ENCODE measurements around the gene FRS3. TPM values are rescaled to one million over a fixed set of nuclear protein-coding genes. Genes with fewer than 3 reads are reported as not detected.

FRS3 gene
- total and polyA plus RNA-seq, 9 donors, result 1.00 to 8.4 (median 6.2) TPM

- no peaks in the 10 kb centered on the region for H3K9me3 ChIP-seq
- no peaks in the 10 kb centered on the region for H3K36me3 ChIP-seq
- 85 to 94% (median 86%) methylated on average over 10 of the region's 10 CpGs for WGBS, 3 donors
- intact Hi-C loops (cut with DNase I), result no loop called here
- H3K27me3 ChIP-seq, result no peaks in the 10 kb centered on the region
- no peak for DNase-seq
- H3K4me3 ChIP-seq, result no peak overlapping the region
- H3K4me1 ChIP-seq (ENCODE audit: insufficient read depth), result no peaks in the 10 kb centered on the region
- H3K27ac ChIP-seq, result no peak overlapping the region
- TF ChIP-seq EP300 (IDR thresholded peaks at IDR 0.05), result no peak
- TF ChIP-seq CTCF (IDR thresholded peaks at IDR 0.05), result no peak
- TF ChIP-seq POLR2A (IDR thresholded peaks at IDR 0.05), result no peak
Observed at GRCh38 chr6:41746107-41746506, 33.6 kb downstream of the FRS3 start.

DNA sequence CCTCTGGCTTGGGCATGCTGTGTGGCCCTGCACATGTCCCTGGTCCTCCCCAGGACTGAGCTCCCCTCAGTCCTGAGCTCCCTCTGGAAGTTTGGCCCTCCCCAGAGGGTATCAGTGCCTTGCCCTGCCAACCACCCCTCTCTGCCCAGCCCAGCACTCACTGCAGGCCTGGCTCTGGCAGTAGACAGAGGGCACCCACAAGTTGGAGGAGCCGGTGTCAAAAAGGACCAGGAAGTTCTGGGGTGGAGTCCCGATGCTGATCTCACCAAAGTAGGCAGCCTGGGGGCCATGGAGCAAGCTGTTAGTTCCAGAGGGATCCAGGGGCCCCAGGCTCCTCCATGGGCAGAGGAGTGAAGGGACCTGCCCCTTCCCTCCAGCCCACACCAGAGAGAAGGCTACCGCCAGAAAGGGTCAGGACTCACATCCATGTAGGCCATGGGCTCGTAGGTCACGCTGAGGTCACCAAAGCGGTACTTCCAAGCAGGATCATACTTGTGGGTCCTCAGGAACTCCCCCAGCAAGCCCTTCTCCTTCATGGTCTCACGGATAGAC is 35.4 kb downstream of the FRS3 start:
- 82 to 89% (median 82%) methylated on average over 7 of the region's 7 CpGs for WGBS, 3 donors
- no peaks in the 10 kb centered on the region for H3K4me1 ChIP-seq (ENCODE audit: insufficient read depth)
- H3K27ac ChIP-seq, result no peak overlapping the region
- intact Hi-C loops (cut with DNase I), result no loop called here
- H3K36me3 ChIP-seq, result no peaks in the 10 kb centered on the region
- no peak overlapping the region for H3K4me3 ChIP-seq
- no peaks in the 10 kb centered on the region for H3K9me3 ChIP-seq
- TF ChIP-seq POLR2A (IDR thresholded peaks at IDR 0.05), result no peak
- TF ChIP-seq CTCF (IDR thresholded peaks at IDR 0.05), result no peak
- no peak for TF ChIP-seq EP300 (IDR thresholded peaks at IDR 0.05)
- H3K27me3 ChIP-seq, result no peaks in the 10 kb centered on the region
- DNase-seq, result no peak

DNA sequence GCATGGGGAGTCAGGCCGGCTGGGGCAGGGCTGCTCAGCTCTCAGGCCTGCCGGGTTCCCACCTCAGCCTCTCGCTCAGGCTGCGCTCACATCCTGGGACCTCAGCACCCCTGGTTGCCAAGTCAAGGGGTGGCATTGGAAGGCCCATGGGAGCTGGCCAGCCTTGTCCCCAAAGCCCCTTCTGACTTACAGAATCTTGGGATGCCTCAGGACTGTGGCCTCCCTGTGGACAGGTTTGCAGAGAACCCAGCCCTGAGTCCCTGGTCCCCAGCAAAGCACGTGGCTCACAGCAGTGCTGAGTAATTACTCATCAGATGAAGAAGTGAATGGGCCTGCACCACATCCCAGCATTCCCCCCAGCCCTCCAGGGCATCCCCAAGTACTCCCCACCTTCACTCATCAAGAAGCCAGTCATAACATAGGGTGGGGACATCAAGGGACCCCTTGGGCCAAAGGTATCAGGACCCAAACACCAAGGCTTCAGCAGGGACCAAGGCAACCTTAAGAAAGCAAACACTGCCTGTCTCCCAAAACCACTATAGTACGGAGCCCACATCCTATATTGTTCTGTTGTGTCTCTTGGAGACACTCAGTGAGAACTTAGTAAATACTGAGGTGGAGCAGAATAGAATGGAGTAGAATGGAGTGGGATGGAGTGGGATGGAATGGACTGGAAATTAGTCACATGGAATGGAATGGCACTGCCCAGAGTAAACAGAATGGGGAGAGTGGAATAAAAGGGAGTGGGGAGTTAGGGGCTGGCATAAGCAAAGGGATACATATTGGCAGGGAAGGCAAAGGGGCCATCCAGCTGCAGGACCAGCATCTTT is 36.1 kb downstream of the FRS3 start:
- intact Hi-C loops (cut with DNase I), result no loop called here
- Histone ChIP-seq H3K9me3 (no peaks in the 10 kb centered on the region), H3K27ac (no peak overlapping the region), H3K4me1 (ENCODE audit: insufficient read depth) (no peaks in the 10 kb centered on the region), H3K36me3 (no peaks in the 10 kb centered on the region), H3K4me3 (no peak overlapping the region), H3K27me3 (no peaks in the 10 kb centered on the region)
- WGBS, 3 donors, result 83 to 86% (median 85%) methylated on average over 6 of the region's 6 CpGs
- TF ChIP-seq POLR2A (IDR thresholded peaks at IDR 0.05) (no peak), EP300 (IDR thresholded peaks at IDR 0.05) (no peak), CTCF (IDR thresholded peaks at IDR 0.05) (no peak)
- DNase-seq, result no peak

- Histone ChIP-seq H3K27me3 (no peaks in the 10 kb centered on the region), H3K27ac (no peak overlapping the region), H3K4me3 (no peak overlapping the region), H3K4me1 (ENCODE audit: insufficient read depth) (no peaks in the 10 kb centered on the region), H3K36me3 (no peaks in the 10 kb centered on the region), H3K9me3 (no peaks in the 10 kb centered on the region)
- no peak for DNase-seq
- WGBS, 3 donors, result 81 to 82% (median 82%) methylated on average over 20 of the region's 20 CpGs
- TF ChIP-seq EP300 (IDR thresholded peaks at IDR 0.05) (no peak), CTCF (IDR thresholded peaks at IDR 0.05) (no peak)
- intact Hi-C loops (cut with DNase I), result no loop called here
Observed at GRCh38 chr6:41741625-41742490, 37.8 kb downstream of the FRS3 start.
